ENCODE results near the gene SNTB2.
"Not testable (repeated sequence)": the region's sequence is repeated elsewhere in the genome, so short reads cannot be mapped to it uniquely, and the experiment has no call there.

Gene SNTB2

GRCh38 chr16:69236319-69236718 is 49.4 kb downstream of the SNTB2 start:
- DNase-seq (ENCODE audit: low read depth), result no peak

GRCh38 chr16:69237296-69237695 is 50.3 kb downstream of the SNTB2 start:
- DNase-seq (ENCODE audit: low read depth), result no peak

GRCh38 chr16:69239851-69240250 is 52.9 kb downstream of the SNTB2 start:
- DNase-seq (ENCODE audit: low read depth), result no peak

- no peak for DNase-seq (ENCODE audit: low read depth)
Measured at GRCh38 chr16:69240331-69240730, 53.4 kb downstream of the SNTB2 start.

GRCh38 chr16:69241926-69242325 is 55.0 kb downstream of the SNTB2 start:
- DNase-seq (ENCODE audit: low read depth), result no peak

GRCh38 chr16:69243479-69243878 is 56.5 kb downstream of the SNTB2 start:
- no peak for DNase-seq (ENCODE audit: low read depth)

- no peak for DNase-seq (ENCODE audit: low read depth)
Measured at GRCh38 chr16:69244336-69244735, 57.4 kb downstream of the SNTB2 start.

GRCh38 chr16:69250081-69250480 is 63.1 kb downstream of the SNTB2 start:
- no peak for DNase-seq (ENCODE audit: low read depth)

GRCh38 chr16:69253870-69254341 is 66.9 kb downstream of the SNTB2 start:
- no peak for DNase-seq (ENCODE audit: low read depth)

- DNase-seq (ENCODE audit: low read depth), result not testable (repeated sequence)
Measured at GRCh38 chr16:69259428-69259764, 72.4 kb downstream of the SNTB2 start.

GRCh38 chr16:69260019-69260418 is 73.1 kb downstream of the SNTB2 start:
- no peak for DNase-seq (ENCODE audit: low read depth)

GRCh38 chr16:69260506-69260905 is 73.5 kb downstream of the SNTB2 start:
- DNase-seq (ENCODE audit: low read depth), result no peak

- DNase-seq (ENCODE audit: low read depth), result no peak
Measured at GRCh38 chr16:69266334-69267063, 79.5 kb downstream of the SNTB2 start.

- DNase-seq (ENCODE audit: low read depth), result no peak
Measured at GRCh38 chr16:69267633-69268032, 80.7 kb downstream of the SNTB2 start.

- DNase-seq (ENCODE audit: low read depth), result no peak
Measured at GRCh38 chr16:69270395-69270794, 83.4 kb downstream of the SNTB2 start.

GRCh38 chr16:69270831-69271230 is 83.9 kb downstream of the SNTB2 start:
- no peak for DNase-seq (ENCODE audit: low read depth)

- DNase-seq (ENCODE audit: low read depth), result no peak
Measured at GRCh38 chr16:69273009-69273408, 86.0 kb downstream of the SNTB2 start.

GRCh38 chr16:69274699-69275235 is 87.8 kb downstream of the SNTB2 start:
- no peak for DNase-seq (ENCODE audit: low read depth)

GRCh38 chr16:69276148-69277115 is 89.5 kb downstream of the SNTB2 start:
- no peak for DNase-seq (ENCODE audit: low read depth)

- DNase-seq (ENCODE audit: low read depth), result no peak
Measured at GRCh38 chr16:69277413-69277812, 90.4 kb downstream of the SNTB2 start.

- DNase-seq (ENCODE audit: low read depth), result no peak
Measured at GRCh38 chr16:69283851-69284250, 96.9 kb downstream of the SNTB2 start.

GRCh38 chr16:69285240-69285639 is 98.3 kb downstream of the SNTB2 start:
- DNase-seq (ENCODE audit: low read depth), result no peak
